GM21447 (cell line): ENCODE data around the gene CLCNKB.
"Not testable (repeated sequence)": the region's sequence is repeated elsewhere in the genome, so short reads cannot be mapped to it uniquely, and the experiment has no call there.

ENCODE experiments used
- ATAC-seq: cut with Tn5 transposase; IDR thresholded peaks from one replicate; pipeline ENCODE4 v1.9.1; 2021; ENCODE audit not compliant: unreplicated experiment

CLCNKB gene

GRCh38 chr1:16029288-16029687, 14.3 kb upstream of the CLCNKB start:
- ATAC-seq = no peak

- ATAC-seq = no peak
Observed at GRCh38 chr1:16031551-16031950, 12.0 kb upstream of the CLCNKB start.

GRCh38 chr1:16032388-16033102, 11.0 kb upstream of the CLCNKB start:
- ATAC-seq = no peak

GRCh38 chr1:16033103-16033632, 10.4 kb upstream of the CLCNKB start:
- not testable (repeated sequence) for ATAC-seq

- ATAC-seq = not testable (repeated sequence)
Observed at GRCh38 chr1:16036461-16036860, 7.1 kb upstream of the CLCNKB start.

- ATAC-seq = no peak
Observed at GRCh38 chr1:16038620-16038912, 5.0 kb upstream of the CLCNKB start.

- ATAC-seq = not testable (repeated sequence)
Observed at GRCh38 chr1:16039871-16040270, 3.7 kb upstream of the CLCNKB start.

- no peak for ATAC-seq
Observed at GRCh38 chr1:16041200-16041599, 2.4 kb upstream of the CLCNKB start.

GRCh38 chr1:16042096-16042495, 1.5 kb upstream of the CLCNKB start:
- ATAC-seq = no peak

- not testable (repeated sequence) for ATAC-seq
Observed at GRCh38 chr1:16042654-16043053, 928 bp upstream of the CLCNKB start.

GRCh38 chr1:16043950-16044349, 368 bp downstream of the CLCNKB start:
- ATAC-seq = no peak

GRCh38 chr1:16046842-16047241, 3.3 kb downstream of the CLCNKB start:
- no peak for ATAC-seq

GRCh38 chr1:16047791-16048475, 4.4 kb downstream of the CLCNKB start:
- ATAC-seq = no peak

- ATAC-seq = no peak
Observed at GRCh38 chr1:16048573-16049189, 5.1 kb downstream of the CLCNKB start.

- ATAC-seq = no peak
Observed at GRCh38 chr1:16050328-16050727, 6.7 kb downstream of the CLCNKB start.

GRCh38 chr1:16051039-16051438, 7.5 kb downstream of the CLCNKB start:
- ATAC-seq = no peak

- ATAC-seq = not testable (repeated sequence)
Observed at GRCh38 chr1:16051949-16052348, 8.4 kb downstream of the CLCNKB start.

GRCh38 chr1:16053781-16054502, 10.4 kb downstream of the CLCNKB start:
- no peak for ATAC-seq

- ATAC-seq = no peak
Observed at GRCh38 chr1:16054598-16055540, 11.3 kb downstream of the CLCNKB start.
